Panc1 (cell line): ENCODE measurements around the gene PSMD7. TPM values are rescaled to one million over a fixed set of nuclear protein-coding genes. Genes with fewer than 3 reads are reported as not detected.

Source experiments
- ATAC-seq: fragments of 200-7000 bp; cut with Tn5 transposase; 2 replicates; pipeline ENCODE4 v1.9.1; 2020; ENCODE audit warnings: mild to moderate bottlenecking, moderate library complexity
- BruUV-seq: library from RNA; stranded (reverse); fragments of 400-500 nt; replicated peaks from 2 replicates; lab custom pipeline; 2021; lab: Mats Ljungman, UMichigan
- CTCF ChIA-PET: fragments of 300-600 bp; sonication (Branson Sonifier 250); formaldehyde crosslinking; loops from one replicate; lab custom pipeline; 2022; ENCODE audit warnings: antibody characterized with exemption; lab: Charles Lee
- POLR2A ChIA-PET: fragments of 300-600 bp; sonication (Branson Sonifier 250); formaldehyde crosslinking; loops from one replicate; lab custom pipeline; 2022; ENCODE audit warnings: antibody characterized with exemption; lab: Charles Lee
- DNase-seq: peaks from one replicate; pipeline ENCODE4 v3.0.0-alpha.2; 2010; ENCODE audit warnings: low read depth, low spot score
- H3K27ac ChIP-seq: 2 replicates; pipeline ENCODE4 v1.5.1; 2011; ENCODE audit warnings: mild to moderate bottlenecking, low read length, inconsistent platforms
- H3K27me3 ChIP-seq: fragments of 200-500 bp; sonication (Bioruptor generic); 2 replicates; pipeline ENCODE4 v1.6.0; 2014; ENCODE audit warnings: low read length, inconsistent platforms; ENCODE audit not compliant: control insufficient read depth, insufficient read depth
- H3K36me3 ChIP-seq: fragments of 200-500 bp; sonication (Bioruptor generic); 2 replicates; pipeline ENCODE4 v1.5.1; 2014; ENCODE audit warnings: inconsistent platforms, mild to moderate bottlenecking, low read length, moderate library complexity; ENCODE audit not compliant: control insufficient read depth, insufficient read depth
- H3K4me1 ChIP-seq: 2 replicates; pipeline ENCODE4 v1.5.1; 2011; ENCODE audit warnings: inconsistent platforms, mild to moderate bottlenecking, low read length, moderate library complexity; ENCODE audit not compliant: control insufficient read depth, insufficient read depth
- H3K4me3 ChIP-seq, 2 experiments: 2 replicates each; pipeline ENCODE4 v1.5.1; 2011 to 2012; ENCODE audit warnings: low read depth in 2 of 2, low read length in 2 of 2, mild to moderate bottlenecking in 2 of 2, inconsistent platforms in 1 of 2, moderate library complexity in 1 of 2
- H3K9me3 ChIP-seq: fragments of 200-500 bp; sonication (Bioruptor generic); 2 replicates; pipeline ENCODE4 v1.5.1; 2014; ENCODE audit warnings: low read depth, mild to moderate bottlenecking, inconsistent platforms, low read length, moderate library complexity; ENCODE audit not compliant: control insufficient read depth, insufficient read depth
- POLR2AphosphoS5 ChIP-seq: IDR thresholded peaks from 2 replicates; pipeline ENCODE4 v1.6.1; 2012; ENCODE audit warnings: mild to moderate bottlenecking, low read depth, low read length, moderate library complexity
- SIN3A ChIP-seq: IDR thresholded peaks from 2 replicates; pipeline ENCODE4 v1.6.1; 2012; ENCODE audit warnings: low read depth, mild to moderate bottlenecking, low read length, moderate library complexity, borderline replicate concordance; ENCODE audit not compliant: insufficient read depth
- TCF7L2 ChIP-seq: IDR thresholded peaks from 2 replicates; pipeline ENCODE4 v1.6.1; 2011; ENCODE audit warnings: mild to moderate bottlenecking, low read depth, low read length, inconsistent platforms
- in situ Hi-C: cut with HindIII; loops from 2 replicates; pipeline ENCODE4 v1.10.0; 2016; ENCODE audit warnings: low sequenced_read_pairs, low pct_unique_long_range_greater_than_20kb
- intact Hi-C: fragments of 100-400 bp; cut with micrococcal nuclease; formaldehyde crosslinking; loops from one replicate; pipeline ENCODE4 v1.10.0; 2022; ENCODE audit not compliant: unreplicated experiment
- total RNA-seq: library from RNA; stranded (reverse); gene quantifications from one replicate; pipeline ENCODE4 v1.2.1, GENCODE V29; 2021; ENCODE audit not compliant: unreplicated experiment
- TF ChIP-seq, protein P1 (sequence below): fragments of 450-650 bp; IDR thresholded peaks from 2 replicates; pipeline ENCODE4 v1.5.1; 2017; ENCODE audit warnings: mild to moderate bottlenecking
- TF ChIP-seq, protein P2 (sequence below), 2 experiments: IDR thresholded peaks; 2 replicates each; pipeline ENCODE4 v1.6.1; 2011 to 2012; ENCODE audit warnings: low read depth in 2 of 2, control low read depth in 1 of 2, low read length in 1 of 2, mild to moderate bottlenecking in 1 of 2, moderate library complexity in 1 of 2; ENCODE audit not compliant: insufficient read depth in 1 of 2

The PSMD7 gene
- total RNA-seq, 1 experiment from 2014 or later, result 83.9 TPM

DNA sequence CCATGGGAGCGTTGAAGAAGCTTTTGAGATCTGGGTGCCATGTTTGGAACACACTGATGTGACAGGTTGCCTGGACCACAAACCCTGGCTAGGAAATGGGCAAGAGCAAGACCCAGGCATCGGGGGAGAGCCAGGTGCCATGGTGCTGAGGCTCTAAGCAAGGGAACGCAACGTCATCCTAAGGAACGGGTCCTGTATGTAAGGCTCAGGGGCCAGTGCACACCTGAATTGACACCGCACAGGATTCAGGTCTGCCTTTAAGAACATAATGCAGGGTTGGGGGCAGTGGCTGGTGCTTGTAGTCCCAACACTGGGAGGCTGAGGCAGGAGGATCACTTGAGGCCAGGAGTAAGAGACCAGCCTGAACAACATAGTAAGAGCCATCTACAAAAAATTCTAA lies 10.8 kb downstream of the PSMD7 start:
- in situ Hi-C loops, result no loop called here
- no TSS peak for BruUV-seq

DNA sequence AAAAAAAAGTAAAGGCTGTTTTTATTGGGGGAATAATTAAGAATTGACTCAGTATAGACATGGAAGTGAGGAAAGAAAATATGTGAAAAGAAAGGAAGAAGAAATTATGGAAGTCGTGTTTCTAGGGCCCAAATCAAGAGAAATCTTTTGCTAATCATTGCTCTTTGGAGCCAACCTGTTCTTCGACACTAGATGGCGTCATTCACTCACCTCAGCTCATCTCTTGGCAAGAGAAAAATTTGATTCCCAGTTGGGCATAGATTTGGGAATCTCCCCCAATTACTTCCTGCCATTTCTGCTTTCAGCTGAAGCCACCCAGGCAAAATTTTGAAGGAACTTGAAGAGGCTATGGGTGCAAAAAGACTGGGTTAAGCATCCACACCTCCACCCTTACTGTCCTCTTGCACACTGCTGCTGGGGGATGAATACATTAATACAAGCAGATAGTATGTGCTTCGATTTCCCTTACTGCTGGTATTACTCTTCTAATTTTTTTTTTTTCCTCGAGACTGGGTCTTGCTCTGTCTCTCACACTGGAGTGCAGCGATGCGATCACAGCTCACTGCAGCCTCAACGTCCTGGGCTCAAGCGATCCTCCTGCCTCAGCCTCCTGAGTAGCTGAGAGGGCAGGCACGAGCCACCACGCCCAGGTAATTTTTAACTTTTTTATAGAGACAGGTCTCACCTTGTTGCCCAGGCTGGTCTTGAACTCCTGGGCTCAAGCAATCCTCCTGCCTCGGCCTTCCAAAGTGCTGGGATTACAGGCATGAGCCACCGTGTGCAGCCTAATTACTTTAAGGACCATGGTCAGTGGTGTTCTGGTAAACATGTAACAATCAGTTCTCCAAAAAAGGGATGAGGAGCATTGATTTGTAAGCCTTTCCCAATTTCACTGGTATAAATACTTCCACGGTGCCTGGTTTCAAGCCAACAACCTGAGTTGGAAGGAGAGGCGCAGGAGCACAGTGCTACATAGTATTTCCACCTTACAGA lies 13.5 kb downstream of the PSMD7 start:
- peak; percentile 32 for DNase-seq
- in situ Hi-C loops, result no loop called here
- TF ChIP-seq SIN3A (no peak), TCF7L2 (no peak), POLR2AphosphoS5 (no peak)
- TF ChIP-seq, protein P1, sequence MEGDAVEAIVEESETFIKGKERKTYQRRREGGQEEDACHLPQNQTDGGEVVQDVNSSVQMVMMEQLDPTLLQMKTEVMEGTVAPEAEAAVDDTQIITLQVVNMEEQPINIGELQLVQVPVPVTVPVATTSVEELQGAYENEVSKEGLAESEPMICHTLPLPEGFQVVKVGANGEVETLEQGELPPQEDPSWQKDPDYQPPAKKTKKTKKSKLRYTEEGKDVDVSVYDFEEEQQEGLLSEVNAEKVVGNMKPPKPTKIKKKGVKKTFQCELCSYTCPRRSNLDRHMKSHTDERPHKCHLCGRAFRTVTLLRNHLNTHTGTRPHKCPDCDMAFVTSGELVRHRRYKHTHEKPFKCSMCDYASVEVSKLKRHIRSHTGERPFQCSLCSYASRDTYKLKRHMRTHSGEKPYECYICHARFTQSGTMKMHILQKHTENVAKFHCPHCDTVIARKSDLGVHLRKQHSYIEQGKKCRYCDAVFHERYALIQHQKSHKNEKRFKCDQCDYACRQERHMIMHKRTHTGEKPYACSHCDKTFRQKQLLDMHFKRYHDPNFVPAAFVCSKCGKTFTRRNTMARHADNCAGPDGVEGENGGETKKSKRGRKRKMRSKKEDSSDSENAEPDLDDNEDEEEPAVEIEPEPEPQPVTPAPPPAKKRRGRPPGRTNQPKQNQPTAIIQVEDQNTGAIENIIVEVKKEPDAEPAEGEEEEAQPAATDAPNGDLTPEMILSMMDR, result peak; percentile 76
- TF ChIP-seq, protein P2, sequence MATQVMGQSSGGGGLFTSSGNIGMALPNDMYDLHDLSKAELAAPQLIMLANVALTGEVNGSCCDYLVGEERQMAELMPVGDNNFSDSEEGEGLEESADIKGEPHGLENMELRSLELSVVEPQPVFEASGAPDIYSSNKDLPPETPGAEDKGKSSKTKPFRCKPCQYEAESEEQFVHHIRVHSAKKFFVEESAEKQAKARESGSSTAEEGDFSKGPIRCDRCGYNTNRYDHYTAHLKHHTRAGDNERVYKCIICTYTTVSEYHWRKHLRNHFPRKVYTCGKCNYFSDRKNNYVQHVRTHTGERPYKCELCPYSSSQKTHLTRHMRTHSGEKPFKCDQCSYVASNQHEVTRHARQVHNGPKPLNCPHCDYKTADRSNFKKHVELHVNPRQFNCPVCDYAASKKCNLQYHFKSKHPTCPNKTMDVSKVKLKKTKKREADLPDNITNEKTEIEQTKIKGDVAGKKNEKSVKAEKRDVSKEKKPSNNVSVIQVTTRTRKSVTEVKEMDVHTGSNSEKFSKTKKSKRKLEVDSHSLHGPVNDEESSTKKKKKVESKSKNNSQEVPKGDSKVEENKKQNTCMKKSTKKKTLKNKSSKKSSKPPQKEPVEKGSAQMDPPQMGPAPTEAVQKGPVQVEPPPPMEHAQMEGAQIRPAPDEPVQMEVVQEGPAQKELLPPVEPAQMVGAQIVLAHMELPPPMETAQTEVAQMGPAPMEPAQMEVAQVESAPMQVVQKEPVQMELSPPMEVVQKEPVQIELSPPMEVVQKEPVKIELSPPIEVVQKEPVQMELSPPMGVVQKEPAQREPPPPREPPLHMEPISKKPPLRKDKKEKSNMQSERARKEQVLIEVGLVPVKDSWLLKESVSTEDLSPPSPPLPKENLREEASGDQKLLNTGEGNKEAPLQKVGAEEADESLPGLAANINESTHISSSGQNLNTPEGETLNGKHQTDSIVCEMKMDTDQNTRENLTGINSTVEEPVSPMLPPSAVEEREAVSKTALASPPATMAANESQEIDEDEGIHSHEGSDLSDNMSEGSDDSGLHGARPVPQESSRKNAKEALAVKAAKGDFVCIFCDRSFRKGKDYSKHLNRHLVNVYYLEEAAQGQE (IDR thresholded peaks at IDR 0.05; ENCODE audit: insufficient read depth in 1 of 2, low read depth in 2 of 2, low read length in 1 of 2), result peak; percentile 22 to 42; a peak in 2 of 4 replicates
- Histone ChIP-seq H3K27ac (no peak overlapping the region), H3K27me3 (no peaks in the 10 kb centered on the region), H3K4me3 (no peak overlapping the region), H3K4me1 (no peaks in the 10 kb centered on the region), H3K9me3 (no peaks in the 10 kb centered on the region), H3K36me3 (peaks cover 7% of the 10 kb centered on the region)
- ChIA-PET POLR2A (no interaction called here), CTCF (no interaction called here)
- ATAC-seq, result peak; percentile 77
- intact Hi-C loops, result no loop called here
- BruUV-seq, result no TSS peak

More for the DNA sequence above, 10.8 kb downstream of the PSMD7 start:
- peaks cover 22% of the 10 kb centered on the region for H3K36me3 ChIP-seq
- no peak for DNase-seq
- intact Hi-C loops, result no loop called here
- ChIA-PET CTCF (no interaction called here), POLR2A (no interaction called here)
- peak; percentile 31; the same call in 1 of the 2 replicates for ATAC-seq
- TF ChIP-seq, protein P1, result no peak
- TF ChIP-seq TCF7L2 (no peak), POLR2AphosphoS5 (no peak)
- TF ChIP-seq, protein P2 (IDR thresholded peaks at IDR 0.05; ENCODE audit: insufficient read depth in 1 of 2, low read depth in 2 of 2, low read length in 1 of 2), result no peak
- H3K27ac ChIP-seq, result no peak overlapping the region
- H3K4me3 ChIP-seq, result no peak overlapping the region
- H3K9me3 ChIP-seq, result no peaks in the 10 kb centered on the region
- H3K27me3 ChIP-seq, result no peaks in the 10 kb centered on the region
- H3K4me1 ChIP-seq, result no peaks in the 10 kb centered on the region
